SK-N-SH (cell line): ENCODE results near the gene PPP1R3D. TPM values are rescaled to one million over a fixed set of nuclear protein-coding genes. Genes with fewer than 3 reads are reported as not detected.

Source experiments
- CTCF ChIA-PET: fragments of 300-600, 350-600 bp; formaldehyde crosslinking; extraction: SDS; loops from one replicate; lab custom pipeline; 2021; lab: Yijun Ruan, JAX
- POLR2A ChIA-PET: fragments of 350-600 bp; sonication (Branson Sonifier 250); formaldehyde crosslinking; extraction: SDS; loops from one replicate; lab custom pipeline; 2020; ENCODE audit warnings: antibody characterized with exemption, inconsistent platforms; lab: Yijun Ruan, JAX
- DNase-seq: peaks from one replicate; pipeline ENCODE4 v3.0.0; 2012
- H2AFZ ChIP-seq: fragments of 200-600 bp; sonication (generic); 2 replicates; pipeline ENCODE4 v1.8.1; 2016; ENCODE audit warnings: antibody characterized with exemption, mild to moderate bottlenecking, low read depth
- H3F3A ChIP-seq: fragments of 200-600 bp; sonication (generic); replicated peaks from 2 replicates; pipeline ENCODE3; 2016; ENCODE audit warnings: antibody characterized with exemption, mild to moderate bottlenecking; ENCODE audit not compliant: insufficient read depth
- H3K27ac ChIP-seq, 2 experiments: fragments of 200-500 bp in 1 of 2; fragments of 200-600 bp in 1 of 2; sonication (Bioruptor generic) in 1 of 2; sonication (generic), shearing (Covaris generic) in 1 of 2; 2 replicates each; pipeline versions ENCODE4 v1.5.1 to v1.6.1; 2014 to 2016; ENCODE audit warnings: low read depth in 2 of 2, inconsistent platforms in 1 of 2, low read length in 1 of 2, mild to moderate bottlenecking in 1 of 2, mixed read lengths in 1 of 2
- H3K27me3 ChIP-seq: fragments of 200-600 bp; sonication (generic), shearing (Covaris generic); 2 replicates; pipeline ENCODE4 v1.6.1; 2016; ENCODE audit warnings: mixed run types; ENCODE audit not compliant: insufficient read depth
- H3K36me3 ChIP-seq, 2 experiments: fragments of 200-500 bp in 1 of 2; fragments of 200-600 bp in 1 of 2; sonication (Bioruptor generic) in 1 of 2; sonication (generic) in 1 of 2; replicated peaks in 1 of 2; 2 replicates each; pipeline versions ENCODE3 to v1.5.1; 2014 to 2016; ENCODE audit warnings: low read length in 1 of 2, mild to moderate bottlenecking in 1 of 2; ENCODE audit not compliant: insufficient read depth in 2 of 2, control insufficient read depth in 1 of 2
- H3K4me1 ChIP-seq, 2 experiments: fragments of 200-500 bp in 1 of 2; fragments of 200-600 bp in 1 of 2; sonication (Bioruptor generic) in 1 of 2; sonication (generic), shearing (Covaris generic) in 1 of 2; 2 replicates each; pipeline versions ENCODE4 v1.5.1 to v1.6.1; 2014 to 2016; ENCODE audit warnings: low read depth in 1 of 2, low read length in 1 of 2, mixed run types in 1 of 2; ENCODE audit not compliant: insufficient read depth in 2 of 2, control insufficient read depth in 1 of 2
- H3K4me2 ChIP-seq: fragments of 200-600 bp; sonication (generic), shearing (Covaris generic); 2 replicates; pipeline ENCODE4 v1.6.1; 2017; ENCODE audit warnings: mixed run types
- H3K4me3 ChIP-seq, 2 experiments: fragments of 200-500 bp in 1 of 2; fragments of 200-600 bp in 1 of 2; sonication (Bioruptor generic) in 1 of 2; sonication (generic), shearing (Covaris generic) in 1 of 2; 2 replicates each; pipeline versions ENCODE4 v1.5.1 to v1.8.1; 2014 to 2016; ENCODE audit warnings: low read depth in 2 of 2, inconsistent platforms in 1 of 2, low read length in 1 of 2, mild to moderate bottlenecking in 1 of 2, mixed read lengths in 1 of 2, moderate library complexity in 1 of 2
- H3K79me2 ChIP-seq: fragments of 200-600 bp; sonication (generic); 2 replicates; pipeline ENCODE4 v1.8.1; 2017; ENCODE audit warnings: mild to moderate bottlenecking; ENCODE audit not compliant: insufficient read depth
- H3K9ac ChIP-seq: fragments of 200-600 bp; sonication (generic); 2 replicates; pipeline ENCODE4 v1.6.1; 2017; ENCODE audit warnings: mixed run types
- H3K9me2 ChIP-seq: fragments of 200-600 bp; sonication (generic); 2 replicates; pipeline ENCODE4 v1.6.1; 2017; ENCODE audit warnings: mixed run types
- H3K9me3 ChIP-seq: fragments of 200-600 bp; sonication (generic); 2 replicates; pipeline ENCODE4 v1.6.1; 2017; ENCODE audit warnings: mixed run types, mild to moderate bottlenecking, moderate library complexity
- H4K20me1 ChIP-seq: fragments of 200-600 bp; sonication (generic); 2 replicates; pipeline ENCODE4 v1.6.1; 2017; ENCODE audit warnings: mild to moderate bottlenecking, mixed run types; ENCODE audit not compliant: insufficient read depth
- EP300 ChIP-seq, 2 experiments: IDR thresholded peaks; 2 replicates each; pipeline versions ENCODE4 v1.4.0 to v1.6.1; 2012; ENCODE audit warnings: borderline replicate concordance in 1 of 2, low read depth in 1 of 2, low read length in 1 of 2
- FOXJ3 ChIP-seq: sonication (generic); formaldehyde crosslinking; IDR thresholded peaks from 2 replicates; pipeline ENCODE4 v1.5.1; 2020; ENCODE audit warnings: mild to moderate bottlenecking, missing genetic modification reagents
- IRF3 ChIP-seq: fragments of 150-350 bp; IDR thresholded peaks from 2 replicates; pipeline ENCODE4 v1.6.1; 2016; ENCODE audit warnings: mild to moderate bottlenecking, low read depth, low read length
- MXI1 ChIP-seq: IDR thresholded peaks from 2 replicates; pipeline ENCODE4 v1.6.1; 2012; ENCODE audit warnings: mild to moderate bottlenecking, low read depth, low read length, improper control_type of control experiment
- NFIC ChIP-seq: IDR thresholded peaks from 2 replicates; pipeline ENCODE4 v1.4.0; 2012; ENCODE audit warnings: borderline replicate concordance
- NRF1 ChIP-seq: IDR thresholded peaks from 2 replicates; pipeline ENCODE4 v1.6.1; 2012; ENCODE audit warnings: low read depth, mild to moderate bottlenecking, low read length
- RAD21 ChIP-seq: IDR thresholded peaks from 2 replicates; pipeline ENCODE4 v1.6.1; 2012; ENCODE audit warnings: mild to moderate bottlenecking, low read length
- SMC3 ChIP-seq: IDR thresholded peaks from 2 replicates; pipeline ENCODE4 v1.6.1; 2012; ENCODE audit warnings: low read depth, low read length, improper control_type of control experiment
- TAF1 ChIP-seq: IDR thresholded peaks from 2 replicates; pipeline ENCODE4 v1.6.1; 2012; ENCODE audit warnings: low read depth, mild to moderate bottlenecking, low read length, moderate library complexity, borderline replicate concordance
- YY1 ChIP-seq: IDR thresholded peaks from 2 replicates; pipeline ENCODE4 v1.4.0; 2012; ENCODE audit warnings: low read depth, mild to moderate bottlenecking
- WGBS: methylation state at CpG from one replicate; pipeline ENCODE4 v1.1.6; 2017; ENCODE audit warnings: low lambda C conversion rate; 5-methylcytosine and 5-hydroxymethylcytosine counted together
- polyA plus RNA-seq, 3 experiments: library from polyadenylated mRNA; depleted of rRNA; stranded (reverse); fragments of >200 nt; gene quantifications; 2 replicates each; pipeline ENCODE4 v1.2.3, GENCODE V29; 2012

The PPP1R3D gene
- polyA plus RNA-seq, 1 of the 3 experiments (the other 2 are of a cell fraction): 0.87 TPM

- ChIA-PET CTCF (interaction anchor here (2.2 kb wide), 1 partner anchor 31 kb away, joined by 6 read pairs; the partner anchor contains the start of gene SYCP2), POLR2A (no interaction called here)
- 89% methylated on average over 1 of the region's 1 CpG for WGBS
- Histone ChIP-seq H3K9ac (no peak overlapping the region), H4K20me1 (no peaks in the 10 kb centered on the region), H2AFZ (no peak overlapping the region), H3F3A (no peaks in the 10 kb centered on the region), H3K27ac (no peak overlapping the region), H3K9me3 (no peaks in the 10 kb centered on the region), H3K36me3 (no peaks in the 10 kb centered on the region), H3K4me2 (no peak overlapping the region), H3K27me3 (no peaks in the 10 kb centered on the region), H3K4me3 (no peak overlapping the region), H3K9me2 (no peaks in the 10 kb centered on the region), H3K79me2 (no peaks in the 10 kb centered on the region), H3K4me1 (no peaks in the 10 kb centered on the region)
- TF ChIP-seq FOXJ3: no peak
- TF ChIP-seq YY1: no peak
- TF ChIP-seq MXI1: no peak
- no peak for TF ChIP-seq TAF1
- TF ChIP-seq NFIC: no peak
- no peak for TF ChIP-seq NRF1
- no peak for TF ChIP-seq SMC3
- DNase-seq: no peak
These were observed 36.5 kb downstream of the PPP1R3D start for GRCh38 chr20:59903621-59904020.

GRCh38 chr20:59902470-59902869 lies 37.6 kb downstream of the PPP1R3D start:
- no peaks in the 10 kb centered on the region for H3K4me1 ChIP-seq
- no peaks in the 10 kb centered on the region for H3K27me3 ChIP-seq
- CTCF ChIA-PET: interaction anchor here (2.2 kb wide), 1 partner anchor 32 kb away, joined by 6 read pairs; the partner anchor contains the start of gene SYCP2
- no peaks in the 10 kb centered on the region for H3K79me2 ChIP-seq
- H3K9me3 ChIP-seq: no peaks in the 10 kb centered on the region
- H3K36me3 ChIP-seq: no peaks in the 10 kb centered on the region
- no peaks in the 10 kb centered on the region for H3F3A ChIP-seq
- POLR2A ChIA-PET: no interaction called here
- WGBS: 86% methylated on average over 3 of the region's 3 CpGs
- H2AFZ ChIP-seq: no peak overlapping the region
- H3K27ac ChIP-seq: no peak overlapping the region
- no peak overlapping the region for H3K9ac ChIP-seq
- H4K20me1 ChIP-seq: no peaks in the 10 kb centered on the region
- no peak overlapping the region for H3K4me3 ChIP-seq
- TF ChIP-seq EP300 (IDR thresholded peaks at IDR 0.05; ENCODE audit: borderline replicate concordance in 1 of 2, low read depth in 1 of 2, low read length in 1 of 2): no peak
- TF ChIP-seq, all 33 proteins: peak for 0
- Histone ChIP-seq H3K9me2 (no peaks in the 10 kb centered on the region), H3K4me2 (no peak overlapping the region)
- DNase-seq: no peak

- TF ChIP-seq IRF3 (no peak), TAF1 (no peak), RAD21 (no peak)
- Histone ChIP-seq H4K20me1 (no peaks in the 10 kb centered on the region), H3K9me2 (no peaks in the 10 kb centered on the region), H2AFZ (no peak overlapping the region), H3F3A (peaks cover 3% of the 10 kb centered on the region), H3K9me3 (no peaks in the 10 kb centered on the region), H3K79me2 (no peaks in the 10 kb centered on the region), H3K4me2 (no peak overlapping the region), H3K27ac (no peak overlapping the region), H3K4me3 (no peak overlapping the region), H3K4me1 (no peaks in the 10 kb centered on the region), H3K9ac (no peak overlapping the region), H3K27me3 (no peaks in the 10 kb centered on the region), H3K36me3 (peaks cover 2 to 9% of the 10 kb centered on the region in 2 experiments)
- ChIA-PET POLR2A (no interaction called here), CTCF (no interaction called here)
- 76% methylated on average over 1 of the region's 1 CpG for whole genome bisulfite sequencing
- no peak for DNase-seq
These were observed 44.2 kb downstream of the PPP1R3D start for GRCh38 chr20:59895908-59896307.
